GM12878 (cell line): ENCODE data around the gene UBE2E2. TPM values are rescaled to one million over a fixed set of nuclear protein-coding genes. Genes with fewer than 3 reads are reported as not detected.

Experiments
- ATAC-seq: fragments of 200-7000 bp; cut with Tn5 transposase; 3 replicates; pipeline ENCODE4 v1.9.1; 2020; ENCODE audit warnings: mild to moderate bottlenecking, moderate library complexity
- BruUV-seq: library from RNA; stranded (reverse); fragments of 400-500 nt; replicated peaks from 2 replicates; lab custom pipeline; 2021; lab: Mats Ljungman, UMichigan
- CTCF ChIA-PET: fragments of 300-600 bp; sonication (Branson Sonifier 250); formaldehyde crosslinking; extraction: SDS; loops from one replicate; lab custom pipeline; 2021; ENCODE audit warnings: inconsistent platforms; lab: Yijun Ruan, JAX
- POLR2A ChIA-PET: fragments of 350-600 bp; formaldehyde crosslinking; extraction: SDS; loops from one replicate; lab custom pipeline; 2021; ENCODE audit warnings: inconsistent platforms; lab: Charles Lee
- RAD21 ChIA-PET: fragments of 300-600 bp; sonication (Branson Sonifier 250); formaldehyde crosslinking; loops from one replicate; lab custom pipeline; 2023; ENCODE audit warnings: antibody characterized with exemption; ENCODE audit not compliant: unreplicated experiment; lab: Charles Lee
- SMC1A ChIA-PET: fragments of 300-600 bp; sonication (Branson Sonifier 250); formaldehyde crosslinking; loops from one replicate; lab custom pipeline; 2023; ENCODE audit not compliant: unreplicated experiment, uncharacterized antibody; lab: Charles Lee
- DNase-seq: peaks from one replicate; pipeline ENCODE4 v3.0.0-alpha.2; 2011; ENCODE audit warnings: low read depth, low spot score
- FAIRE-seq: peaks from 3 replicates; lab custom pipeline; 2011; peaks lifted over from hg19 to GRCh38; lab: Jason Lieb, UNC
- H2AFZ ChIP-seq: 2 replicates; pipeline ENCODE4 v1.6.0; 2011; ENCODE audit warnings: low read depth, low read length, control low read depth; ENCODE audit not compliant: control insufficient read depth
- H3K27ac ChIP-seq: 2 replicates; pipeline ENCODE4 v1.5.1; 2011; ENCODE audit warnings: control low read depth; ENCODE audit not compliant: control insufficient read depth, insufficient read depth
- H3K27me3 ChIP-seq, 2 experiments: replicated peaks in 1 of 2; 2 replicates each; pipeline versions ENCODE4 v1.6.0 to v1.6.1; 2011; ENCODE audit warnings: low read length in 1 of 2; ENCODE audit not compliant: control insufficient read depth in 2 of 2, insufficient read depth in 2 of 2
- H3K36me3 ChIP-seq, 2 experiments: 2 replicates each; pipeline ENCODE4 v1.5.1; 2011; ENCODE audit warnings: low read length in 1 of 2; ENCODE audit not compliant: control insufficient read depth in 2 of 2, insufficient read depth in 2 of 2
- H3K4me1 ChIP-seq: 2 replicates; pipeline ENCODE4 v1.6.1; 2011; ENCODE audit warnings: mild to moderate bottlenecking, low read length, moderate library complexity, mixed read lengths; ENCODE audit not compliant: control insufficient read depth, insufficient read depth
- H3K4me2 ChIP-seq: 2 replicates; pipeline ENCODE4 v1.6.0; 2011; ENCODE audit warnings: control low read depth; ENCODE audit not compliant: control insufficient read depth, insufficient read depth
- H3K4me3 ChIP-seq: fragments of 200-600 bp; sonication (generic); 2 replicates; pipeline ENCODE4 v1.5.1; 2016
- H3K79me2 ChIP-seq: 2 replicates; pipeline ENCODE4 v1.6.0; 2011; ENCODE audit warnings: low read length; ENCODE audit not compliant: control insufficient read depth, insufficient read depth
- H3K9ac ChIP-seq: 2 replicates; pipeline ENCODE4 v1.8.0; 2011; ENCODE audit warnings: low read length, control low read depth, mixed read lengths; ENCODE audit not compliant: control insufficient read depth, insufficient read depth
- H3K9me3 ChIP-seq: replicated peaks from 3 replicates; pipeline ENCODE4 v1.5.1; 2011; ENCODE audit warnings: mild to moderate bottlenecking, low read length; ENCODE audit not compliant: control insufficient read depth, insufficient read depth
- H4K20me1 ChIP-seq: 2 replicates; pipeline ENCODE4 v1.6.0; 2011; ENCODE audit not compliant: control insufficient read depth, insufficient read depth
- BACH1 ChIP-seq: fragments of 450-650 bp; IDR thresholded peaks from 2 replicates; pipeline ENCODE4 v1.6.1; 2017; ENCODE audit warnings: mild to moderate bottlenecking, borderline replicate concordance
- BCL3 ChIP-seq: IDR thresholded peaks from 2 replicates; pipeline ENCODE4 v1.6.1; 2011; ENCODE audit warnings: borderline replicate concordance, low read depth, mild to moderate bottlenecking, moderate library complexity, low read length; ENCODE audit not compliant: insufficient read depth, poor library complexity, severe bottlenecking
- BHLHE40 ChIP-seq, 2 experiments: fragments of 450-650 bp in 1 of 2; IDR thresholded peaks; 2 replicates each; pipeline ENCODE4 v1.6.1; 2011 to 2017; ENCODE audit warnings: low read depth in 2 of 2, borderline replicate concordance in 1 of 2, improper control_type of control experiment in 1 of 2, low read length in 1 of 2, mild to moderate bottlenecking in 1 of 2
- BRCA1 ChIP-seq: IDR thresholded peaks from 2 replicates; pipeline ENCODE4 v1.6.1; 2011; ENCODE audit warnings: low read depth, low read length, improper control_type of control experiment
- CHD4 ChIP-seq: fragments of 200-600 bp; sonication (generic); IDR thresholded peaks from 2 replicates; pipeline ENCODE4 v1.6.1; 2016; ENCODE audit warnings: mild to moderate bottlenecking
- ELK1 ChIP-seq: IDR thresholded peaks from 2 replicates; pipeline ENCODE4 v1.6.1; 2012; ENCODE audit warnings: low read depth, low read length, improper control_type of control experiment
- EZH2 ChIP-seq: IDR thresholded peaks from 2 replicates; pipeline ENCODE4 v1.6.1; 2012; ENCODE audit warnings: low read depth, mild to moderate bottlenecking, control low read depth, inconsistent platforms, low read length, borderline replicate concordance; ENCODE audit not compliant: control insufficient read depth
- FOXK2 ChIP-seq: fragments of 450-650 bp; IDR thresholded peaks from 2 replicates; pipeline ENCODE4 v1.6.1; 2017; ENCODE audit warnings: mild to moderate bottlenecking, moderate library complexity
- NFYA ChIP-seq: IDR thresholded peaks from 2 replicates; pipeline ENCODE4 v1.6.1; 2011; ENCODE audit warnings: low read depth, mild to moderate bottlenecking, low read length, improper control_type of control experiment, borderline replicate concordance
- NFYB ChIP-seq: IDR thresholded peaks from 2 replicates; pipeline ENCODE4 v1.6.1; 2011; ENCODE audit warnings: low read depth, mild to moderate bottlenecking, low read length, improper control_type of control experiment, moderate library complexity; ENCODE audit not compliant: insufficient read depth
- PKNOX1 ChIP-seq: fragments of 450-650 bp; IDR thresholded peaks from 2 replicates; pipeline ENCODE4 v1.6.1; 2016; ENCODE audit warnings: mild to moderate bottlenecking
- POLR2AphosphoS2 ChIP-seq: IDR thresholded peaks from 2 replicates; pipeline ENCODE4 v1.6.1; 2011; ENCODE audit warnings: low read depth, mild to moderate bottlenecking, low read length, improper control_type of control experiment, moderate library complexity
- SIX5 ChIP-seq: IDR thresholded peaks from 2 replicates; pipeline ENCODE4 v1.6.1; 2011; ENCODE audit warnings: mild to moderate bottlenecking, low read depth, low read length, moderate library complexity; ENCODE audit not compliant: severe bottlenecking
- SKIL ChIP-seq: fragments of 450-650 bp; IDR thresholded peaks from 2 replicates; pipeline ENCODE4 v1.6.1; 2017; ENCODE audit warnings: mild to moderate bottlenecking, low read depth, inconsistent platforms; ENCODE audit not compliant: poor library complexity, severe bottlenecking
- USF1 ChIP-seq: IDR thresholded peaks from 2 replicates; pipeline ENCODE4 v1.6.1; 2011; ENCODE audit warnings: borderline replicate concordance, low read depth, mild to moderate bottlenecking, moderate library complexity, mixed read lengths, low read length; ENCODE audit not compliant: insufficient read depth; ENCODE audit errors: extremely low read length
- WGBS: methylation state at CpG from one replicate; pipeline ENCODE4 v1.1.6; 2016; ENCODE audit warnings: low lambda C conversion rate; ENCODE audit not compliant: insufficient replicate concordance, insufficient coverage; ENCODE audit errors: missing lambda C conversion rate; 5-methylcytosine and 5-hydroxymethylcytosine counted together
- in situ Hi-C: fragments of 300-500 bp; cut with MboI; formaldehyde crosslinking; loops from 9 replicates; pipeline ENCODE4 v1.14.3; 2018; ENCODE audit warnings: mixed read lengths
- intact Hi-C: fragments of 100-400 bp; cut with micrococcal nuclease; formaldehyde crosslinking; loops from one replicate; pipeline ENCODE4 v1.14.2; 2022; ENCODE audit not compliant: unreplicated experiment
- polyA plus RNA-seq, 11 experiments: library from polyadenylated mRNA; depleted of rRNA in 4 of 11; unstranded in 6 of 11; stranded (reverse) in 5 of 11; fragments of >200 nt; fragmentation: Nextera tagmentation in 4 of 11; fragmentation: Illumina TruSeq in 1 of 11; extraction: Ambion mirVana in 4 of 11; extraction: Trizol in 1 of 11; gene quantifications; 1 replicate in 1 of 11; 2 replicates in 10 of 11; pipeline versions ENCODE4 v1.2.1 to v1.2.3, GENCODE V29; 2011 to 2016; ENCODE audit warnings: inconsistent platforms in 2 of 11, missing spikeins in 2 of 11, low read depth in 1 of 11
- total RNA-seq, 4 experiments: library from RNA; depleted of rRNA in 3 of 4; stranded (reverse); fragments of >200 nt in 3 of 4; fragmentation: Illumina TruSeq in 1 of 4; extraction: Trizol in 1 of 4; gene quantifications; 2 replicates each; pipeline versions ENCODE4 v1.2.1 to v1.2.3, GENCODE V29; 2013 to 2021

The UBE2E2 gene
- total and polyA plus RNA-seq, 10 of the 15 experiments (the other 5 are each of a cell fraction or from before 2014, with no cell fraction given) = 8.7 to 71.0 (median 36.4) TPM

- no peak for FAIRE-seq
- no peak overlapping the region for H2AFZ ChIP-seq
- H3K4me1 ChIP-seq = peaks cover 3% of the 10 kb centered on the region
- TF ChIP-seq BCL3 = no peak
- TF ChIP-seq BACH1 = no peak
- no peak for TF ChIP-seq FOXK2
- no peak for TF ChIP-seq POLR2AphosphoS2
- TF ChIP-seq CHD4 = no peak
- TF ChIP-seq SKIL = no peak
- TF ChIP-seq SIX5 = no peak
- TF ChIP-seq EZH2 = no peak
- no peak for TF ChIP-seq PKNOX1
- TF ChIP-seq ELK1 = no peak
- no peak for TF ChIP-seq USF1
- no peak for TF ChIP-seq NFYB
- TF ChIP-seq NFYA = no peak
- TF ChIP-seq BRCA1 = no peak
- TF ChIP-seq BHLHE40 (IDR thresholded peaks at IDR 0.05; ENCODE audit: borderline replicate concordance in 1 of 2, low read depth in 2 of 2, low read length in 1 of 2) = no peak
- H3K27ac ChIP-seq = no peak overlapping the region
- DNase-seq = no peak
- no peak for ATAC-seq
- ChIA-PET CTCF (no interaction called here), RAD21 (no interaction called here), SMC1A (interaction anchor here (0.9 to 1.3 kb wide), 4 partner anchors 9 to 50 kb away, joined by 3 to 4 read pairs (median 4); no protein-coding TSS in a partner anchor), POLR2A (no interaction called here)
- WGBS = 31% methylated on average over 1 of the region's 1 CpG
- no peaks in the 10 kb centered on the region; a peak in 1 of 4 replicates for H3K36me3 ChIP-seq
- no peaks in the 10 kb centered on the region for H3K27me3 ChIP-seq
- no peak overlapping the region for H3K4me2 ChIP-seq
- no peak overlapping the region for H3K4me3 ChIP-seq
- H3K9me3 ChIP-seq = no peaks in the 10 kb centered on the region
- H3K9ac ChIP-seq = no peak overlapping the region
- in situ Hi-C loops = no loop called here
- no peaks in the 10 kb centered on the region for H3K79me2 ChIP-seq
- no peaks in the 10 kb centered on the region for H4K20me1 ChIP-seq
- intact Hi-C loops = no loop called here
- no TSS peak for BruUV-seq
These were observed 169.2 kb downstream of the UBE2E2 start for GRCh38 chr3:23372285-23372684.
